Placental epithelial cell (primary cell): ENCODE measurements around the gene SMIM8. TPM values are rescaled to one million over a fixed set of nuclear protein-coding genes. Genes with fewer than 3 reads are reported as not detected.

Experiments
- total RNA-seq: library from RNA; depleted of rRNA; stranded (reverse); fragments of >200 nt; gene quantifications from 2 replicates; pipeline ENCODE4 v1.2.3, GENCODE V29; 2012

The SMIM8 gene, protein sequence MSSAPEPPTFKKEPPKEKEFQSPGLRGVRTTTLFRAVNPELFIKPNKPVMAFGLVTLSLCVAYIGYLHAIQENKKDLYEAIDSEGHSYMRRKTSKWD
- total RNA-seq = 5.1 and 6.3 TPM in 2 replicates

DNA sequence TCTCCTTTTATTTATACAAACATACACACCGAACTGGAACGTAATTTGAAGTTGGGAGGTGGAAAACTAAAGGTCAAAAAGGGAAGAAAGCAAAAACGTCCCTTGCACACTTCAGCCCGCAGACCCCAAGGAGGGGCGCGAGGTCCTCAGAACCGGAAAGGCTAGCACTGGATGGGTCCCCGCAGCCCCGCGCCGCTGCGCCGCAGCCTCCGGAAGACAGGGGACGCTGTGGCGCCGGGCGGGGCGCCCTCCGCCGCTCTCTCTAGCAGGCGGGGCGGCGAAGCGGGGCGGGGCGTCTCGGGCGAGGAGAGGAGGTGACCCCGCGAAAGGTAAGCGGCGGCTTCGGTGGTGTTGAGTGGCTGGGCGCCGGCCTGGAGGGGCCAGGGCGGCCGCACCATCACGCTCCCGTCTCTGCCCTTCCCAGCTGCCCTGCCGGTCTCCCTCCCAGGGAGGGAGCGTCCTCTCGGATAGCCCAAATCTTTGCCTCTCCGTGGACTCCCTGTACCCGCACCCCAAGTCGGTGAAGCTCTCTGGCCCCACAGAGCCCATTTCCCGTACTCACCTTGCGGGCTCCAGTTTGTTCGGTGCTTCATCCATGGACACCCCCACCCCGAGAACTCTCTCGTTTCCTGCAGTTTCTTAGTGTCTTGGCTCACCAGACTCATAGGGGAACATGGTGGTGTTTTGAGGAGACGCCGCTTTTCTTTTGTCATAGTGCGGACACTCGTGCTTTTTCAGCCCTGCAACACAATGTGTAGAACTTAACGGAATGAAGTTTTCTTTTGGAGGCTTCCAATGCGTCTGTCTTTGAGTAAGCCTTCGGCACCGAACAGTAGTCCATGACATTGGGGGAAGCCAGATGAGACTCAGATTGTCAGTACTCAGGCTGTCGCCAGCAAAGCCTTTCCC lies at the start of gene SMIM8:
Gene SMIM8, plus strand, starts transcription at position 285 of the 909 bp plus-strand sequence. CDS start 14,444 bp downstream, outside the sequence.

DNA sequence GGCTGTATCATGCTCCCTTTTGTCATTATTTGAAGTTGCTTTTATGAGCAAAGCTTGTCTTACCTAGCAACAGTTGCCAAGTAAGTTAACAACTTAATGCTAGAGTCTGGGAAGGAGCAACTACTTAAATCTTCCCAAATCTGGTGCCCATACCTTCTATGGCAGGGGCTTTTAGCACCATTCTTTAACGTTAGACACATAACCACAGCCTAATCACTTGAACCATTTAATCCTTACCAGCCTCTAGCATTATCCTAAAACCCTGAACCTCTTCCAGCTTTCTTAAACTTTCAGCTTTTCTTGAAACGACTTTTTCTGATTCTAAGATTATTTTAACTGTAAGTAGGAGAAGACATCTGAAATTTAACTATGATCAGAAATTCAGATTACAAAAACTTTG lies 22.3 kb downstream of the SMIM8 start, which contains the start of gene C6orf163:
Gene C6orf163, plus strand, starts transcription at position 83 of the 400 bp plus-strand sequence. Its CDS starts 287 bp downstream, at position 370.

Other genes with a start within 250 kb of the SMIM8 start
- not detected in 2 replicates for gene CGA, start 227.5 kb upstream of the SMIM8 start, total RNA-seq
- gene ZNF292, start 167.0 kb upstream of the SMIM8 start, total RNA-seq = 26.4 and 41.6 TPM in 2 replicates
- not detected in 2 replicates for gene GJB7, start 6.7 kb downstream of the SMIM8 start, total RNA-seq
- 0.76 and 3.1 TPM in 2 replicates for gene C6orf163, start 22.2 kb downstream of the SMIM8 start, total RNA-seq
- gene CFAP206, start 85.4 kb downstream of the SMIM8 start, total RNA-seq = 1.2 and 3.5 TPM in 2 replicates
- 11.8 and 14.5 TPM in 2 replicates for gene SLC35A1, start 150.4 kb downstream of the SMIM8 start, total RNA-seq